HCT116 (cell line): Measurements from ENCODE around the gene BAIAP2L2. TPM values are rescaled to one million over a fixed set of nuclear protein-coding genes. Genes with fewer than 3 reads are reported as not detected.

ENCODE experiments used
- ATAC-seq: fragments of 200-7000 bp; cut with Tn5 transposase; 2 replicates; pipeline ENCODE4 v1.9.1; 2020; ENCODE audit warnings: mild to moderate bottlenecking, moderate library complexity
- BruUV-seq: library from RNA; stranded (reverse); fragments of 400-500 nt; replicated peaks from 2 replicates; lab custom pipeline; 2021; lab: Mats Ljungman, UMichigan
- CTCF ChIA-PET: fragments of 300-600 bp; sonication (Branson Sonifier 250); formaldehyde crosslinking; loops from one replicate; lab custom pipeline; 2021; ENCODE audit warnings: antibody characterized with exemption; lab: Charles Lee
- POLR2A ChIA-PET: fragments of 300-600, 350-600 bp; sonication (Branson Sonifier 250); formaldehyde crosslinking; loops from one replicate; lab custom pipeline; 2021; ENCODE audit warnings: antibody characterized with exemption; lab: Charles Lee
- RAD21 ChIA-PET, 2 experiments: fragments of 300-600 bp; sonication (Branson Sonifier 250); formaldehyde crosslinking; loops; one replicate each; lab custom pipeline; 2023; ENCODE audit warnings: low total read pairs in 2 of 2; ENCODE audit not compliant: uncharacterized antibody in 2 of 2, unreplicated experiment in 2 of 2, low non-redundant PET in 1 of 2; lab: Charles Lee
- DNase-seq: peaks from one replicate; pipeline ENCODE4 v3.0.0-alpha.2; 2010; ENCODE audit warnings: low read depth, low spot score
- H2AFZ ChIP-seq: fragments of 200-600 bp; shearing (Covaris generic), sonication (generic); 2 replicates; pipeline ENCODE4 v1.6.1; 2017; ENCODE audit warnings: low read depth, mixed run types, mixed read lengths, antibody characterized with exemption, low read length; ENCODE audit not compliant: poor library complexity, severe bottlenecking
- H3K27ac ChIP-seq: 2 replicates; pipeline ENCODE4 v1.5.1; 2012; ENCODE audit warnings: low read depth, low read length
- H3K27me3 ChIP-seq: fragments of 200-600 bp; sonication (generic); 2 replicates; pipeline ENCODE4 v1.6.1; 2016; ENCODE audit warnings: mixed run types, low read length, mixed read lengths; ENCODE audit not compliant: insufficient read depth
- H3K36me3 ChIP-seq, 2 experiments: fragments of 200-500 bp in 1 of 2; fragments of 200-600 bp in 1 of 2; sonication (Bioruptor generic) in 1 of 2; sonication (generic) in 1 of 2; 2 replicates each; pipeline versions ENCODE4 v1.5.1 to v1.6.1; 2014 to 2016; ENCODE audit warnings: low read length in 2 of 2, inconsistent platforms in 1 of 2, mixed read lengths in 1 of 2, mixed run types in 1 of 2; ENCODE audit not compliant: insufficient read depth in 2 of 2, control insufficient read depth in 1 of 2
- H3K4me1 ChIP-seq, 2 experiments: fragments of 200-600 bp in 1 of 2; sonication (generic) in 1 of 2; 2 replicates each; pipeline versions ENCODE4 v1.5.1 to v1.6.1; 2012 to 2017; ENCODE audit warnings: low read length in 2 of 2, inconsistent platforms in 1 of 2, mild to moderate bottlenecking in 1 of 2, mixed read lengths in 1 of 2, mixed run types in 1 of 2, moderate library complexity in 1 of 2; ENCODE audit not compliant: insufficient read depth in 2 of 2, control insufficient read depth in 1 of 2
- H3K4me2 ChIP-seq: fragments of 200-600 bp; sonication (generic); 2 replicates; pipeline ENCODE4 v1.6.1; 2017; ENCODE audit warnings: mixed run types, low read length, mixed read lengths
- H3K4me3 ChIP-seq, 2 experiments: fragments of 200-600 bp in 1 of 2; sonication (generic) in 1 of 2; replicated peaks in 1 of 2; 2 replicates each; pipeline ENCODE4 v1.5.1; 2011 to 2016; ENCODE audit warnings: low read length in 2 of 2, control low read depth in 1 of 2, low read depth in 1 of 2, mild to moderate bottlenecking in 1 of 2, mixed read lengths in 1 of 2, mixed run types in 1 of 2
- H3K79me2 ChIP-seq: fragments of 200-600 bp; sonication (generic); 2 replicates; pipeline ENCODE4 v1.6.1; 2017; ENCODE audit warnings: mild to moderate bottlenecking, mixed run types, low read length, moderate library complexity, mixed read lengths; ENCODE audit not compliant: insufficient read depth
- H3K9ac ChIP-seq: fragments of 200-600 bp; sonication (generic); 2 replicates; pipeline ENCODE4 v1.6.1; 2016; ENCODE audit warnings: low read length, mixed read lengths
- H3K9me2 ChIP-seq: fragments of 200-600 bp; sonication (generic), shearing (Covaris generic); 2 replicates; pipeline ENCODE4 v1.6.1; 2017; ENCODE audit warnings: mixed run types, mild to moderate bottlenecking, moderate library complexity; ENCODE audit not compliant: insufficient read depth
- H3K9me3 ChIP-seq, 2 experiments: fragments of 200-500 bp in 1 of 2; fragments of 200-600 bp in 1 of 2; sonication (Bioruptor generic) in 1 of 2; sonication (generic) in 1 of 2; 2 replicates each; pipeline ENCODE4 v1.6.1; 2014 to 2017; ENCODE audit warnings: low read length in 2 of 2, mixed read lengths in 2 of 2, inconsistent platforms in 1 of 2, low read depth in 1 of 2, mild to moderate bottlenecking in 1 of 2, mixed run types in 1 of 2, moderate library complexity in 1 of 2; ENCODE audit not compliant: control insufficient read depth in 1 of 2, insufficient read depth in 1 of 2
- H4K20me1 ChIP-seq: fragments of 200-600 bp; sonication (generic), shearing (Covaris generic); 2 replicates; pipeline ENCODE4 v1.6.1; 2017; ENCODE audit warnings: mixed run types, mild to moderate bottlenecking, moderate library complexity; ENCODE audit not compliant: insufficient read depth
- EGR1 ChIP-seq: IDR thresholded peaks from 2 replicates; pipeline ENCODE4 v1.6.1; 2012; ENCODE audit warnings: low read depth
- EZH2 ChIP-seq: fragments of 200-600 bp; sonication (generic); IDR thresholded peaks from 2 replicates; pipeline ENCODE4 v1.6.1; 2017; ENCODE audit warnings: antibody characterized with exemption, mixed run types
- JUND ChIP-seq: IDR thresholded peaks from 2 replicates; pipeline ENCODE4 v1.6.1; 2012
- POLR2A ChIP-seq: IDR thresholded peaks from 2 replicates; pipeline ENCODE4 v1.7.0; 2011; ENCODE audit warnings: borderline replicate concordance; ENCODE audit not compliant: insufficient read depth, insufficient read length; ENCODE audit errors: extremely low read depth
- POLR2AphosphoS5 ChIP-seq: IDR thresholded peaks from 2 replicates; pipeline ENCODE4 v1.6.1; 2011; ENCODE audit warnings: mild to moderate bottlenecking, low read depth, low read length, moderate library complexity
- RAD21 ChIP-seq: IDR thresholded peaks from 2 replicates; pipeline ENCODE4 v1.6.1; 2012; ENCODE audit warnings: low read depth, mild to moderate bottlenecking
- SIN3A ChIP-seq: IDR thresholded peaks from 2 replicates; pipeline ENCODE4 v1.6.1; 2012; ENCODE audit warnings: low read depth
- SP1 ChIP-seq: IDR thresholded peaks from 2 replicates; pipeline ENCODE4 v1.6.1; 2012; ENCODE audit warnings: low read depth
- SRF ChIP-seq: IDR thresholded peaks from 2 replicates; pipeline ENCODE4 v1.6.1; 2012; ENCODE audit warnings: low read depth
- TCF7L2 ChIP-seq: IDR thresholded peaks from 2 replicates; pipeline ENCODE4 v1.7.0; 2011; ENCODE audit warnings: borderline replicate concordance, inconsistent platforms; ENCODE audit not compliant: insufficient read depth, insufficient read length; ENCODE audit errors: extremely low read depth
- ZNF274 ChIP-seq: fragments of 200-500 bp; sonication (Bioruptor generic); IDR thresholded peaks from 2 replicates; pipeline ENCODE4 v1.6.1; 2014; ENCODE audit warnings: mild to moderate bottlenecking, low read depth, low read length, inconsistent platforms
- intact Hi-C: fragments of 100-400 bp; cut with micrococcal nuclease; formaldehyde crosslinking; loops from 2 replicates; pipeline ENCODE4 v1.10.0; 2022
- total RNA-seq: library from RNA; stranded (reverse); gene quantifications from one replicate; pipeline ENCODE4 v1.2.1, GENCODE V29; 2021; ENCODE audit not compliant: unreplicated experiment
- TF ChIP-seq, protein P1 (sequence below): IDR thresholded peaks from 2 replicates; pipeline ENCODE4 v1.6.1; 2012
- TF ChIP-seq, protein P2 (sequence below): IDR thresholded peaks from 2 replicates; pipeline ENCODE4 v1.6.1; 2012; ENCODE audit warnings: low read depth
- TF ChIP-seq, protein P3 (sequence below): IDR thresholded peaks from 2 replicates; pipeline ENCODE4 v1.6.1; 2011; ENCODE audit warnings: mild to moderate bottlenecking, low read length, moderate library complexity; ENCODE audit not compliant: insufficient replicate concordance; ENCODE audit errors: extremely low read depth

The BAIAP2L2 gene
- total RNA-seq, 1 experiment from 2014 or later, result 1.0 TPM

DNA sequence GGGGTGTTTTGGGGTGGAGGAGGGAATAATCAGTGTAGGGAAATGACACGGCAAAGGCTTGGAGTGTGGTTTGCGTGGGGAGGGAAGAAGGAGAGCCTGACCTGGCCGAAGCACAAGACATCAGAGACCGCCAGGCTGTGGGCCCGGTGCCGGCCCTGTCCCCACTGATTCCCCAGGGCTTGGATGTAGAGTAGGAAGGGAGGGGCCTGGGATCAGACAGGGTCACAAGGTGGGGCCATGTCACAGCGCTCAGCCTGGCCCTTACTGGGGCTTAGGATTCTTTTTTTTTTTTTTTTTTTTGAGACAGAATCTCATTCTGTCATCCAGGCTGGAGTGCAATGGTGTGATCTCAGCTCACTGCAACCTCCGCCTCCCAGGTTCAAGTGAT, 43.5 kb downstream of the BAIAP2L2 start:
- no peak for ATAC-seq
- H3K27me3 ChIP-seq, result no peaks in the 10 kb centered on the region
- intact Hi-C loops, result no loop called here
- ChIA-PET CTCF (no interaction called here), POLR2A (no interaction called here), RAD21 (no interaction called here)
- no peak overlapping the region for H3K9ac ChIP-seq
- H4K20me1 ChIP-seq, result no peaks in the 10 kb centered on the region
- H3K4me2 ChIP-seq, result no peak overlapping the region
- no peak overlapping the region for H3K27ac ChIP-seq
- peaks cover 17 to 18% of the 10 kb centered on the region in 2 experiments; a peak in 3 of 4 replicates for H3K36me3 ChIP-seq
- no peak overlapping the region for H2AFZ ChIP-seq
- no peaks in the 10 kb centered on the region for H3K9me3 ChIP-seq
- DNase-seq, result no peak
- no peak overlapping the region for H3K4me3 ChIP-seq
- H3K79me2 ChIP-seq, result no peaks in the 10 kb centered on the region
- no peaks in the 10 kb centered on the region for H3K4me1 ChIP-seq
- H3K9me2 ChIP-seq, result no peaks in the 10 kb centered on the region
- no peak for TF ChIP-seq POLR2AphosphoS5
- no peak for TF ChIP-seq EZH2
- TF ChIP-seq SRF, result no peak
- no peak for TF ChIP-seq EGR1
- no peak for TF ChIP-seq POLR2A
- TF ChIP-seq, protein P1, sequence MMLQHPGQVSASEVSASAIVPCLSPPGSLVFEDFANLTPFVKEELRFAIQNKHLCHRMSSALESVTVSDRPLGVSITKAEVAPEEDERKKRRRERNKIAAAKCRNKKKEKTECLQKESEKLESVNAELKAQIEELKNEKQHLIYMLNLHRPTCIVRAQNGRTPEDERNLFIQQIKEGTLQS, result no peak
- TF ChIP-seq, protein P2, sequence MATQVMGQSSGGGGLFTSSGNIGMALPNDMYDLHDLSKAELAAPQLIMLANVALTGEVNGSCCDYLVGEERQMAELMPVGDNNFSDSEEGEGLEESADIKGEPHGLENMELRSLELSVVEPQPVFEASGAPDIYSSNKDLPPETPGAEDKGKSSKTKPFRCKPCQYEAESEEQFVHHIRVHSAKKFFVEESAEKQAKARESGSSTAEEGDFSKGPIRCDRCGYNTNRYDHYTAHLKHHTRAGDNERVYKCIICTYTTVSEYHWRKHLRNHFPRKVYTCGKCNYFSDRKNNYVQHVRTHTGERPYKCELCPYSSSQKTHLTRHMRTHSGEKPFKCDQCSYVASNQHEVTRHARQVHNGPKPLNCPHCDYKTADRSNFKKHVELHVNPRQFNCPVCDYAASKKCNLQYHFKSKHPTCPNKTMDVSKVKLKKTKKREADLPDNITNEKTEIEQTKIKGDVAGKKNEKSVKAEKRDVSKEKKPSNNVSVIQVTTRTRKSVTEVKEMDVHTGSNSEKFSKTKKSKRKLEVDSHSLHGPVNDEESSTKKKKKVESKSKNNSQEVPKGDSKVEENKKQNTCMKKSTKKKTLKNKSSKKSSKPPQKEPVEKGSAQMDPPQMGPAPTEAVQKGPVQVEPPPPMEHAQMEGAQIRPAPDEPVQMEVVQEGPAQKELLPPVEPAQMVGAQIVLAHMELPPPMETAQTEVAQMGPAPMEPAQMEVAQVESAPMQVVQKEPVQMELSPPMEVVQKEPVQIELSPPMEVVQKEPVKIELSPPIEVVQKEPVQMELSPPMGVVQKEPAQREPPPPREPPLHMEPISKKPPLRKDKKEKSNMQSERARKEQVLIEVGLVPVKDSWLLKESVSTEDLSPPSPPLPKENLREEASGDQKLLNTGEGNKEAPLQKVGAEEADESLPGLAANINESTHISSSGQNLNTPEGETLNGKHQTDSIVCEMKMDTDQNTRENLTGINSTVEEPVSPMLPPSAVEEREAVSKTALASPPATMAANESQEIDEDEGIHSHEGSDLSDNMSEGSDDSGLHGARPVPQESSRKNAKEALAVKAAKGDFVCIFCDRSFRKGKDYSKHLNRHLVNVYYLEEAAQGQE, result no peak
- TF ChIP-seq, protein P3, sequence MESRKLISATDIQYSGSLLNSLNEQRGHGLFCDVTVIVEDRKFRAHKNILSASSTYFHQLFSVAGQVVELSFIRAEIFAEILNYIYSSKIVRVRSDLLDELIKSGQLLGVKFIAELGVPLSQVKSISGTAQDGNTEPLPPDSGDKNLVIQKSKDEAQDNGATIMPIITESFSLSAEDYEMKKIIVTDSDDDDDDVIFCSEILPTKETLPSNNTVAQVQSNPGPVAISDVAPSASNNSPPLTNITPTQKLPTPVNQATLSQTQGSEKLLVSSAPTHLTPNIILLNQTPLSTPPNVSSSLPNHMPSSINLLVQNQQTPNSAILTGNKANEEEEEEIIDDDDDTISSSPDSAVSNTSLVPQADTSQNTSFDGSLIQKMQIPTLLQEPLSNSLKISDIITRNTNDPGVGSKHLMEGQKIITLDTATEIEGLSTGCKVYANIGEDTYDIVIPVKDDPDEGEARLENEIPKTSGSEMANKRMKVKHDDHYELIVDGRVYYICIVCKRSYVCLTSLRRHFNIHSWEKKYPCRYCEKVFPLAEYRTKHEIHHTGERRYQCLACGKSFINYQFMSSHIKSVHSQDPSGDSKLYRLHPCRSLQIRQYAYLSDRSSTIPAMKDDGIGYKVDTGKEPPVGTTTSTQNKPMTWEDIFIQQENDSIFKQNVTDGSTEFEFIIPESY, result no peak
- TF ChIP-seq JUND, result no peak
- TF ChIP-seq RAD21, result no peak
- no peak for TF ChIP-seq TCF7L2
- no peak for TF ChIP-seq ZNF274
- no peak for TF ChIP-seq SP1
- no peak for TF ChIP-seq SIN3A
- no TSS peak for BruUV-seq
